GM18951 (cell line): ENCODE measurements around the gene SMTNL1.
A peak's percentile ranks its signal among the peaks of the same experiment; 100 is the strongest.
"Not testable (repeated sequence)": the region's sequence is repeated elsewhere in the genome, so short reads cannot be mapped to it uniquely, and the experiment has no call there.

Experiments used
- POLR2A ChIP-seq: IDR thresholded peaks from 4 replicates; pipeline ENCODE4 v1.6.1; 2011; ENCODE audit warnings: mild to moderate bottlenecking; ENCODE audit not compliant: insufficient read length, insufficient read depth; ENCODE audit errors: extremely low read depth
- in situ Hi-C: fragments of 300-500 bp; cut with MboI; formaldehyde crosslinking; loops from one replicate; pipeline ENCODE4 v1.12.0; 2022; ENCODE audit warnings: low sequenced_read_pairs, mixed read lengths, inconsistent platforms; ENCODE audit not compliant: unreplicated experiment

Gene SMTNL1

GRCh38 chr11:57515332-57516060, 21.9 kb upstream of the SMTNL1 start, which contains the start of gene SLC43A1:
SLC43A1 (minus strand) TSS chr11:57515702; CDS start chr11:57514111, 1,591 bp downstream.
- in situ Hi-C loops, result no loop called here

GRCh38 chr11:57516061-57516443, 21.3 kb upstream of the SMTNL1 start:
- TF ChIP-seq POLR2A, result no peak
- in situ Hi-C loops, result no loop called here

More at GRCh38 chr11:57515332-57516060, 21.9 kb upstream of the SMTNL1 start, which contains the start of gene SLC43A1:
- TF ChIP-seq POLR2A, result peak; percentile 47

GRCh38 chr11:57521116-57521515, 16.3 kb upstream of the SMTNL1 start:
- in situ Hi-C loops, result no loop called here

GRCh38 chr11:57523419-57523818, 14.0 kb upstream of the SMTNL1 start:
- in situ Hi-C loops, result no loop called here
- TF ChIP-seq POLR2A, result no peak

More at GRCh38 chr11:57521116-57521515, 16.3 kb upstream of the SMTNL1 start:
- TF ChIP-seq POLR2A, result no peak

- in situ Hi-C loops, result loop anchor here (5.0 kb wide), 1 partner anchor 35 kb away; no protein-coding TSS in a partner anchor
Observed at GRCh38 chr11:57527056-57527631, 10.3 kb upstream of the SMTNL1 start.

GRCh38 chr11:57529012-57529411, 8.4 kb upstream of the SMTNL1 start:
- in situ Hi-C loops, result loop anchor here (5.0 kb wide), 1 partner anchor 37 kb away; no protein-coding TSS in a partner anchor
- TF ChIP-seq POLR2A, result no peak

More at GRCh38 chr11:57527056-57527631, 10.3 kb upstream of the SMTNL1 start:
- TF ChIP-seq POLR2A, result no peak

- TF ChIP-seq POLR2A, result no peak
- in situ Hi-C loops, result no loop called here
Observed at GRCh38 chr11:57530215-57530595, 7.2 kb upstream of the SMTNL1 start.

- peak; percentile 72 for TF ChIP-seq POLR2A
- in situ Hi-C loops, result no loop called here
Observed at GRCh38 chr11:57530596-57531507, 6.5 kb upstream of the SMTNL1 start, which contains the start of gene TIMM10. TIMM10 (minus strand) TSS chr11:57530754; CDS start chr11:57530189, 565 bp downstream.

- in situ Hi-C loops, result not testable (repeated sequence)
Observed at GRCh38 chr11:57534449-57534848, 2.9 kb upstream of the SMTNL1 start.

GRCh38 chr11:57539342-57539741, 1.9 kb downstream of the SMTNL1 start:
- TF ChIP-seq POLR2A, result no peak
- in situ Hi-C loops, result no loop called here

GRCh38 chr11:57541169-57541568, 3.8 kb downstream of the SMTNL1 start:
- in situ Hi-C loops, result no loop called here

GRCh38 chr11:57542582-57542981, 5.2 kb downstream of the SMTNL1 start:
- TF ChIP-seq POLR2A, result no peak
- in situ Hi-C loops, result no loop called here

More at GRCh38 chr11:57541169-57541568, 3.8 kb downstream of the SMTNL1 start:
- TF ChIP-seq POLR2A, result no peak

GRCh38 chr11:57543593-57543992, 6.2 kb downstream of the SMTNL1 start:
- in situ Hi-C loops, result no loop called here

More at GRCh38 chr11:57543593-57543992, 6.2 kb downstream of the SMTNL1 start:
- no peak for TF ChIP-seq POLR2A
